HepG2 (cell line): ENCODE data around the gene GSAP. TPM values are rescaled to one million over a fixed set of nuclear protein-coding genes. Genes with fewer than 3 reads are reported as not detected.
A peak's percentile ranks its signal among the peaks of the same experiment; 100 is the strongest.

Experiments used
- ATAC-seq: fragments of 200-7000 bp; cut with Tn5 transposase; 3 replicates; pipeline ENCODE4 v1.9.1; 2020; ENCODE audit warnings: mild to moderate bottlenecking, moderate library complexity
- BruUV-seq: library from RNA; stranded (reverse); fragments of 400-500 nt; replicated peaks from 2 replicates; lab custom pipeline; 2021; lab: Mats Ljungman, UMichigan
- CTCF ChIA-PET: fragments of 300-600 bp; formaldehyde crosslinking; extraction: SDS; loops from one replicate; lab custom pipeline; 2021; ENCODE audit warnings: low total read pairs, inconsistent platforms, low intra/inter-chr PET ratio; lab: Yijun Ruan, JAX
- POLR2A ChIA-PET: fragments of 350-600 bp; sonication (Branson Sonifier 250); formaldehyde crosslinking; loops from one replicate; lab custom pipeline; 2020; ENCODE audit warnings: antibody characterized with exemption, inconsistent platforms; lab: Yijun Ruan, JAX
- DNase-seq: peaks from one replicate; pipeline ENCODE4 v3.0.0-alpha.2; 2015; ENCODE audit warnings: low spot score
- FAIRE-seq: peaks from 3 replicates; lab custom pipeline; 2011; peaks lifted over from hg19 to GRCh38; lab: Jason Lieb, UNC
- H2AFZ ChIP-seq: one replicate; pipeline ENCODE4 v1.6.1; 2011; ENCODE audit warnings: low read length, inconsistent platforms
- H3K27ac ChIP-seq: fragments of 300-600 bp; 3 replicates; pipeline ENCODE4 v1.8.0; 2011; ENCODE audit warnings: mixed run types, mild to moderate bottlenecking, mixed read lengths, low read length, inconsistent platforms; ENCODE audit not compliant: insufficient read depth; ENCODE audit errors: extremely low read length
- H3K27me3 ChIP-seq, 2 experiments: fragments of 200-600 bp in 1 of 2; 2 replicates in 1 of 2; 3 replicates in 1 of 2; pipeline versions ENCODE4 v1.6.0 to v1.8.0; 2011; ENCODE audit warnings: low read length in 2 of 2, mild to moderate bottlenecking in 2 of 2, moderate library complexity in 2 of 2, inconsistent platforms in 1 of 2; ENCODE audit not compliant: insufficient read depth in 2 of 2, control insufficient read depth in 1 of 2
- H3K36me3 ChIP-seq, 2 experiments: fragments of 200-600 bp in 1 of 2; replicated peaks in 1 of 2; 2 replicates in 1 of 2; 3 replicates in 1 of 2; pipeline versions ENCODE4 v1.5.1 to v1.8.0; 2011; ENCODE audit warnings: low read length in 2 of 2, inconsistent platforms in 1 of 2; ENCODE audit not compliant: insufficient read depth in 2 of 2, control insufficient read depth in 1 of 2
- H3K4me1 ChIP-seq: 2 replicates; pipeline ENCODE4 v1.5.1; 2012; ENCODE audit warnings: low read length, inconsistent platforms; ENCODE audit not compliant: insufficient read depth
- H3K4me2 ChIP-seq: 2 replicates; pipeline ENCODE4 v1.6.0; 2011; ENCODE audit warnings: low read depth, low read length, inconsistent platforms
- H3K4me3 ChIP-seq, 3 experiments: fragments of 200-600 bp in 1 of 3; sonication (generic), shearing (Covaris generic) in 1 of 3; replicated peaks in 1 of 3; 2 replicates each; pipeline ENCODE4 v1.5.1; 2011 to 2016; ENCODE audit warnings: low read length in 3 of 3, inconsistent platforms in 2 of 3, low read depth in 2 of 3, mild to moderate bottlenecking in 2 of 3, control low read depth in 1 of 3, mixed read lengths in 1 of 3; ENCODE audit not compliant: insufficient read depth in 1 of 3
- H3K79me2 ChIP-seq: one replicate; pipeline ENCODE4 v1.6.1; 2011; ENCODE audit warnings: low read length, inconsistent platforms; ENCODE audit not compliant: insufficient read depth
- H3K9ac ChIP-seq: 2 replicates; pipeline ENCODE4 v1.6.0; 2011; ENCODE audit warnings: mild to moderate bottlenecking, low read depth, low read length, inconsistent platforms; ENCODE audit not compliant: insufficient read depth
- H3K9me3 ChIP-seq: 2 replicates; pipeline ENCODE4 v1.5.1; 2012; ENCODE audit warnings: mild to moderate bottlenecking, low read length
- H4K20me1 ChIP-seq: 2 replicates; pipeline ENCODE4 v1.6.0; 2011; ENCODE audit warnings: inconsistent platforms, mild to moderate bottlenecking, low read length, moderate library complexity; ENCODE audit not compliant: insufficient read depth
- AGO1 ChIP-seq: fragments of 200-400 bp; formaldehyde crosslinking; IDR thresholded peaks from 2 replicates; pipeline ENCODE4 v1.6.1; 2017; ENCODE audit warnings: mild to moderate bottlenecking, low read depth, low read length, moderate library complexity; ENCODE audit not compliant: poor library complexity, severe bottlenecking
- ARID5B ChIP-seq: IDR thresholded peaks from 2 replicates; pipeline ENCODE4 v1.4.0; 2020; ENCODE audit warnings: mild to moderate bottlenecking, missing genetic modification reagents
- GATAD2A ChIP-seq: IDR thresholded peaks from 2 replicates; pipeline ENCODE4 v1.6.1; 2016
- HNF4A ChIP-seq: sonication (generic); formaldehyde crosslinking; IDR thresholded peaks from 2 replicates; pipeline ENCODE4 v1.4.0; 2020; ENCODE audit warnings: missing genetic modification reagents
- WGBS: methylation state at CpG from one replicate; pipeline ENCODE4 v1.1.6; 2017; ENCODE audit warnings: low lambda C conversion rate; 5-methylcytosine and 5-hydroxymethylcytosine counted together
- in situ Hi-C: cut with HindIII; loops from 2 replicates; pipeline ENCODE4 v1.10.0; 2017; ENCODE audit warnings: low pct_unique_long_range_greater_than_20kb; ENCODE audit not compliant: extremely low pct_ligation_motif_present
- intact Hi-C: fragments of 100-400 bp; cut with micrococcal nuclease; formaldehyde crosslinking; loops from one replicate; pipeline ENCODE4 v1.10.0; 2022; ENCODE audit not compliant: unreplicated experiment
- polyA plus RNA-seq, 8 experiments: library from polyadenylated mRNA; depleted of rRNA in 3 of 8; stranded (reverse) in 7 of 8; unstranded in 1 of 8; fragments of >200 nt; fragmentation: Illumina TruSeq in 4 of 8; extraction: Trizol in 4 of 8; gene quantifications; 2 replicates each; pipeline versions ENCODE4 v1.2.1 to v1.2.3, GENCODE V29; 2011 to 2016; ENCODE audit warnings: low read depth in 4 of 8, missing spikeins in 1 of 8, mixed read lengths in 1 of 8; ENCODE audit not compliant: insufficient read depth in 1 of 8
- total RNA-seq, 5 experiments: library from RNA; depleted of rRNA; stranded (reverse); fragments of >200 nt; fragmentation: Illumina TruSeq; extraction: Trizol; gene quantifications; 2 replicates each; pipeline ENCODE4 v1.2.3, GENCODE V29; 2016; ENCODE audit warnings: low read depth in 1 of 5

The GSAP gene
- total and polyA plus RNA-seq, 2 of the 13 experiments (the other 11 are each of a cell fraction or from before 2014, with no cell fraction given), result 34.6 to 40.6 TPM

GRCh38 chr7:77388055-77388641 is 28.0 kb downstream of the GSAP start (continued):
- TF ChIP-seq ARID5B (CRISPR knock-in tag), result peak; percentile 47
- peak; percentile 38; the same call in 1 of the 2 replicates for TF ChIP-seq GATAD2A

DNA sequence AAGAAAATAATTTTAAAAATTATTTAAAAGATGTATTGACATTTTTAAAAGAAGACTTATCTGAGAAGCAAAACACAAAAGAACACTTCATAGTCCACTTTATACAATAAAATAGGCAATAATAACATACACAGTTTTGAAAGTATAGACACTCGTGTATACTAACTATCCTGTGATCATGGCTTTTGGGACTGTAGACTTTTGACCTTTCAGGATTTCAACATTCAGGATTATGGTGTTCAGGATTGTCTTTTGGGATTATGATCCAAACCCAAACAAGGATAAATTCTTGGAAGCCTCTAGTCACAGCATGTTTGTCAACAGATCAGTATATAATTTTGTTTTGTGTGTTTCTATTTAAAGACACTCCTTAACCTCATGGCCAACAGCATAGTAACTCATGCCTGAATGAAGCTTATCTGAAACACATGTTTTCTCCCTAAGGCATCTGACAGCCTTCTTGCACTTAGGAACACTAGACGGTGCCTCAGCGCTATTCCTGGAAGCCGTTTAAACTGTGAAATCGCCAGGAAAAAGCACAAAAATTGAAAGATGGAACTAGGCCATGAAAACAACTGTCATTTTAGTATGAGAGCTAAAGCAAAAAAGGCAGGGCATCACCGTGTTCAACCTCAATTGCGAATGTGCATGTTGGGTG is 29.9 kb downstream of the GSAP start:
- CTCF ChIA-PET, result no interaction called here

More for the DNA sequence above, 29.9 kb downstream of the GSAP start:
- intact Hi-C loops, result no loop called here
- Histone ChIP-seq H3K4me3 (no peak overlapping the region), H3K36me3 (peaks cover 8 to 42% of the 10 kb centered on the region in 2 experiments), H4K20me1 (no peaks in the 10 kb centered on the region), H3K9me3 (no peaks in the 10 kb centered on the region), H3K79me2 (no peaks in the 10 kb centered on the region), H3K27me3 (no peaks in the 10 kb centered on the region), H3K4me1 (peaks cover 40% of the 10 kb centered on the region), H3K9ac (no peak overlapping the region), H2AFZ (no peak overlapping the region), H3K27ac (no peak overlapping the region), H3K4me2 (no peak overlapping the region)
- POLR2A ChIA-PET, result no interaction called here
- FAIRE-seq (no peak), DNase-seq (no peak), ATAC-seq (no peak)
- no peak for TF ChIP-seq AGO1
- TF ChIP-seq HNF4A (CRISPR knock-in tag), result peak; percentile 42; the same call in 1 of the 2 replicates
- 95% methylated on average over 7 of the region's 7 CpGs for WGBS
- in situ Hi-C loops, result no loop called here
- BruUV-seq, result no TSS peak
